OCI-LY7 (cell line): ENCODE measurements around the gene PITX2. TPM values are rescaled to one million over a fixed set of nuclear protein-coding genes. Genes with fewer than 3 reads are reported as not detected.
A peak's percentile ranks its signal among the peaks of the same experiment; 100 is the strongest.

Experiments
- BruUV-seq: library from RNA; stranded (reverse); fragments of 400-500 nt; replicated peaks from 2 replicates; lab custom pipeline; 2021; lab: Mats Ljungman, UMichigan
- CTCF ChIA-PET: fragments of 300-600 bp; sonication (Branson Sonifier 250); formaldehyde crosslinking; loops from one replicate; lab custom pipeline; 2022; ENCODE audit warnings: antibody characterized with exemption; ENCODE audit not compliant: unreplicated experiment; lab: Charles Lee
- POLR2A ChIA-PET: fragments of 300-600 bp; sonication (Branson Sonifier 250); formaldehyde crosslinking; loops from one replicate; lab custom pipeline; 2022; ENCODE audit warnings: antibody characterized with exemption; lab: Charles Lee
- DNase-seq: peaks from one replicate; pipeline ENCODE4 v3.0.0-alpha.2; 2015; ENCODE audit warnings: low spot score
- H2AFZ ChIP-seq: fragments of 200-600 bp; sonication (generic), shearing (Covaris generic); 2 replicates; pipeline ENCODE4 v1.6.1; 2014; ENCODE audit warnings: mild to moderate bottlenecking, antibody characterized with exemption, low read length, moderate library complexity
- H3K27ac ChIP-seq: fragments of 200-600 bp; sonication (generic); 2 replicates; pipeline ENCODE4 v1.5.1; 2014; ENCODE audit warnings: mixed run types, low read depth, mild to moderate bottlenecking, moderate library complexity, low read length, inconsistent platforms; ENCODE audit not compliant: poor library complexity, severe bottlenecking
- H3K36me3 ChIP-seq: fragments of 200-600 bp; sonication (generic); 2 replicates; pipeline ENCODE4 v1.6.1; 2014; ENCODE audit warnings: mild to moderate bottlenecking, antibody characterized with exemption, low read length, moderate library complexity, mixed read lengths; ENCODE audit not compliant: insufficient read depth
- H3K4me1 ChIP-seq: fragments of 200-600 bp; sonication (generic); 2 replicates; pipeline ENCODE4 v1.5.1; 2014; ENCODE audit warnings: mild to moderate bottlenecking, low read length; ENCODE audit not compliant: insufficient read depth, poor library complexity, severe bottlenecking
- H3K4me2 ChIP-seq: fragments of 200-600 bp; sonication (generic); 2 replicates; pipeline ENCODE4 v1.6.1; 2014; ENCODE audit warnings: mild to moderate bottlenecking, low read length
- H3K4me3 ChIP-seq: fragments of 200-600 bp; sonication (generic); 2 replicates; pipeline ENCODE4 v1.5.1; 2014; ENCODE audit warnings: mild to moderate bottlenecking, low read depth, low read length; ENCODE audit not compliant: poor library complexity, severe bottlenecking
- H3K79me2 ChIP-seq: fragments of 200-600 bp; sonication (generic); 2 replicates; pipeline ENCODE4 v1.6.1; 2016; ENCODE audit warnings: low read depth, mild to moderate bottlenecking, low read length, moderate library complexity, mixed read lengths; ENCODE audit not compliant: insufficient read depth
- H3K9me2 ChIP-seq: fragments of 200-600 bp; sonication (generic); 2 replicates; pipeline ENCODE4 v1.6.1; 2016; ENCODE audit warnings: mild to moderate bottlenecking, low read length, mixed read lengths; ENCODE audit not compliant: insufficient read depth
- H3K9me3 ChIP-seq: fragments of 200-600 bp; sonication (generic); 2 replicates; pipeline ENCODE4 v1.6.1; 2014; ENCODE audit warnings: mild to moderate bottlenecking, mixed run types, low read length, mixed read lengths
- H4K20me1 ChIP-seq: fragments of 200-600 bp; sonication (generic); 2 replicates; pipeline ENCODE4 v1.6.1; 2014; ENCODE audit warnings: mild to moderate bottlenecking, antibody characterized with exemption, low read length, moderate library complexity, mixed read lengths; ENCODE audit not compliant: insufficient read depth
- CTCF ChIP-seq: fragments of 200-600 bp; sonication (generic); conservative IDR thresholded peaks from 2 replicates; pipeline ENCODE4 v1.5.1; 2014; ENCODE audit warnings: mild to moderate bottlenecking, antibody characterized with exemption, low read length, moderate library complexity, mixed read lengths
- EZH2phosphoT487 ChIP-seq: fragments of 200-600 bp; sonication (generic); IDR thresholded peaks from 2 replicates; pipeline ENCODE4 v1.6.1; 2018; ENCODE audit warnings: low read depth, borderline replicate concordance, mild to moderate bottlenecking, mixed run types, antibody characterized with exemption, low read length, moderate library complexity, mixed read lengths
- intact Hi-C: fragments of 100-400 bp; cut with micrococcal nuclease; formaldehyde crosslinking; loops from one replicate; pipeline ENCODE4 v1.10.0; 2022; ENCODE audit not compliant: unreplicated experiment
- total RNA-seq, 2 experiments: library from RNA; depleted of rRNA in 1 of 2; stranded (reverse); fragments of >200 nt in 1 of 2; shearing (Covaris generic) in 1 of 2; gene quantifications; 2 replicates each; pipeline ENCODE4 v1.2.3, GENCODE V29; 2014 to 2022

PITX2 gene
- total RNA-seq, 2 experiments from 2014 or later = 4.4 to 6.5 TPM

- Histone ChIP-seq H3K79me2 (no peaks in the 10 kb centered on the region), H3K9me2 (no peaks in the 10 kb centered on the region), H3K9me3 (no peaks in the 10 kb centered on the region), H4K20me1 (no peaks in the 10 kb centered on the region), H2AFZ (no peak overlapping the region), H3K4me2 (no peak overlapping the region), H3K4me1 (no peaks in the 10 kb centered on the region), H3K4me3 (no peak overlapping the region), H3K36me3 (no peaks in the 10 kb centered on the region), H3K27ac (no peak overlapping the region)
- intact Hi-C loops = no loop called here
- no peak for DNase-seq
- ChIA-PET POLR2A (interaction anchor here (0.7 kb wide), 1 partner anchor 17 kb away, joined by 3 read pairs; no protein-coding TSS in a partner anchor), CTCF (no interaction called here)
- no TSS peak for BruUV-seq
- TF ChIP-seq CTCF (no peak), EZH2phosphoT487 (no peak)
These were observed 26.4 kb downstream of the PITX2 start for GRCh38 chr4:110596431-110596830.

- Histone ChIP-seq H3K27ac (no peak overlapping the region), H4K20me1 (no peaks in the 10 kb centered on the region), H3K9me3 (no peaks in the 10 kb centered on the region), H3K79me2 (no peaks in the 10 kb centered on the region), H3K4me1 (no peaks in the 10 kb centered on the region), H3K4me2 (no peak overlapping the region), H3K36me3 (no peaks in the 10 kb centered on the region), H3K9me2 (no peaks in the 10 kb centered on the region), H2AFZ (no peak overlapping the region), H3K4me3 (no peak overlapping the region)
- no peak for DNase-seq
- intact Hi-C loops = no loop called here
- TF ChIP-seq EZH2phosphoT487 (no peak), CTCF (no peak)
- ChIA-PET POLR2A (interaction anchor here (0.6 kb wide), 1 partner anchor 10 kb away, joined by 4 read pairs; no protein-coding TSS in a partner anchor), CTCF (no interaction called here)
- BruUV-seq = no TSS peak
These were observed 27.3 kb downstream of the PITX2 start for GRCh38 chr4:110595583-110595982.

- intact Hi-C loops = no loop called here
- no TSS peak for BruUV-seq
- no peak overlapping the region for H3K4me2 ChIP-seq
- ChIA-PET POLR2A (no interaction called here), CTCF (no interaction called here)
- no peak overlapping the region for H3K27ac ChIP-seq
- no peak overlapping the region for H2AFZ ChIP-seq
- no peaks in the 10 kb centered on the region for H4K20me1 ChIP-seq
- TF ChIP-seq EZH2phosphoT487 (no peak), CTCF (peak; percentile 71)
- no peak for DNase-seq
- no peaks in the 10 kb centered on the region for H3K9me3 ChIP-seq
- H3K79me2 ChIP-seq = no peaks in the 10 kb centered on the region
- H3K36me3 ChIP-seq = no peaks in the 10 kb centered on the region
- no peaks in the 10 kb centered on the region for H3K9me2 ChIP-seq
- H3K4me1 ChIP-seq = no peaks in the 10 kb centered on the region
- H3K4me3 ChIP-seq = no peak overlapping the region
These were observed 33.6 kb downstream of the PITX2 start for GRCh38 chr4:110589297-110589696.
